Fibroblast of mammary gland (primary cell): ENCODE results near the gene ATOH8.
A peak's percentile ranks its signal among the peaks of the same experiment; 100 is the strongest.

Source experiments
- DNase-seq: peaks from one replicate; pipeline ENCODE4 v3.0.0-alpha.2; 2010; ENCODE audit warnings: low read depth
- H3K4me3 ChIP-seq: 2 replicates; pipeline ENCODE4 v1.5.1; 2011; ENCODE audit warnings: low read depth, mild to moderate bottlenecking, low read length, moderate library complexity; ENCODE audit not compliant: control insufficient read depth
- CTCF ChIP-seq: conservative IDR thresholded peaks from 2 replicates; pipeline ENCODE4 v1.5.1; 2011; ENCODE audit warnings: low read depth, low read length, inconsistent platforms; ENCODE audit not compliant: control insufficient read depth, insufficient read depth

Gene ATOH8

GRCh38 chr2:85734942-85735608, 18.7 kb upstream of the ATOH8 start:
- H3K4me3 ChIP-seq: no peak overlapping the region
- peak; percentile 80 for DNase-seq
- TF ChIP-seq CTCF: no peak

GRCh38 chr2:85735691-85736090, 18.1 kb upstream of the ATOH8 start:
- DNase-seq: no peak
- no peak for TF ChIP-seq CTCF
- no peak overlapping the region for H3K4me3 ChIP-seq

- no peak for TF ChIP-seq CTCF
- H3K4me3 ChIP-seq: no peak overlapping the region
Measured at GRCh38 chr2:85736456-85737355, 17.1 kb upstream of the ATOH8 start.

GRCh38 chr2:85737481-85737880, 16.3 kb upstream of the ATOH8 start:
- TF ChIP-seq CTCF: no peak
- DNase-seq: peak; percentile 96
- H3K4me3 ChIP-seq: no peak overlapping the region

More at GRCh38 chr2:85736456-85737355, 17.1 kb upstream of the ATOH8 start:
- no peak for DNase-seq

- H3K4me3 ChIP-seq: no peak overlapping the region
- TF ChIP-seq CTCF: no peak
- DNase-seq: peak; percentile 49
Measured at GRCh38 chr2:85737961-85738360, 15.8 kb upstream of the ATOH8 start.

GRCh38 chr2:85740193-85740592, 13.6 kb upstream of the ATOH8 start:
- no peak for DNase-seq
- H3K4me3 ChIP-seq: no peak overlapping the region
- no peak for TF ChIP-seq CTCF
